Measurements from ENCODE around the gene SPRR5.

Gene SPRR5

GRCh38 chr1:152983234-152983633 lies 36.2 kb downstream of the SPRR5 start:
- DNase-seq (ENCODE audit: low read depth), result no peak

DNA sequence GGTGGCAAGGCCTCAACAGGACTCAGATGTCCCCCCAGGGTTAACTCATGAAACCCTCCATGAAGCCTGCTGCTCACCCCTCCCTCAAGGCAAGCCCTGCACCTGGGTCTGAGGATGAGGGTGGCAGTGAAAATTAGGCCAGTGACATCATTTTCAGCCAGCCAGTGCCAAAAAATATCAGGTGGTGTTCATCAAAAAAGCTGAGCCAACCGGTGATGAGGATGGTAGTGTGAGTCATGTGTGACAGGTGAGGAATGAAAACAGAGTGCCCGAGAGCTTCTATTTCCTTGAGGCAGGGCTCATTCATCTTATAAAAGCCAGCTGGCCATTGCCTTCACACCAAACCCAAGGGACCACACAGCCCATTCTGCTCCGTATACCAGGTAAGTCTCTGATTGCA lies 36.7 kb downstream of the SPRR5 start, which contains the start of gene SPRR1A:
Gene SPRR1A (plus strand): TSS at position 339 of the 400 bp plus-strand sequence. CDS start 1,150 bp downstream, outside the sequence.
- DNase-seq (ENCODE audit: low read depth), result no peak

GRCh38 chr1:152986578-152986977 lies 39.6 kb downstream of the SPRR5 start:
- DNase-seq (ENCODE audit: low read depth), result no peak

DNA sequence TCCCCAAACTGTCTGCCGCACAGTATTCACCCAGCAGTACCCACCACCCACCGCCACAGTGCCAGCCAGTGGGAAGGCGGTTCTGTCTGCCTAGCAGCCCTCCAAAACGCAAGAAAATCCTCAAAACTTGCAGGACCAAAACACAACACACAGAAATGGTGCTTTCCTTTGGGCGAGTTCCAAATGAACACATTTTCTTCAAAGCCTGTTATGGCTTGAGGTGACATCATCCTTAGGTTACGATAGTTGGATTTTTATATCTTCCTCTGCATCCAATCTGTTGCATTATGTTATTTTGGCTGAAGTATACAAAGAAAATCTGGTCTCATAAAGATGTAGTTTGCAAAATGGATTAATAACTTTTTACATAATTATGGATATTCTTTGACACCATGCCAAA lies 46.2 kb downstream of the SPRR5 start:
- no peak for DNase-seq (ENCODE audit: low read depth)

DNA sequence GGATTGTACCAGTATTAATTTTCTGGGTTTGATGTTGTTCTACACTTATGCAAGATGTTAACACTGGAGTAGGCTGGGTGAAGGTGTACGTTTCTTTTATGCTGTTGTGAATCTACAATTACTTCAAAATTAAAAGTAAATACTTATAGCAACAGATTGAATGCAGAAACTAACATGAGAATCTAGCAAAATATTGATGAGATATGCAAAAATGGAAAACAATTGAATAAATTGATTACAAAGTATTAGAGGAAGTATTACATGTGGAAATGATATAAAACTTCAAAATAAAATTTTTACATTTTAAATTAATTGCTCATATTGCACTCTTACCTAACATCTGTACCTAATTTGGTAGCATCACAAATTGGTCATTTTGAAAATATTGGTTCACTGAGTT lies 48.8 kb downstream of the SPRR5 start:
- no peak for DNase-seq (ENCODE audit: low read depth)

DNA sequence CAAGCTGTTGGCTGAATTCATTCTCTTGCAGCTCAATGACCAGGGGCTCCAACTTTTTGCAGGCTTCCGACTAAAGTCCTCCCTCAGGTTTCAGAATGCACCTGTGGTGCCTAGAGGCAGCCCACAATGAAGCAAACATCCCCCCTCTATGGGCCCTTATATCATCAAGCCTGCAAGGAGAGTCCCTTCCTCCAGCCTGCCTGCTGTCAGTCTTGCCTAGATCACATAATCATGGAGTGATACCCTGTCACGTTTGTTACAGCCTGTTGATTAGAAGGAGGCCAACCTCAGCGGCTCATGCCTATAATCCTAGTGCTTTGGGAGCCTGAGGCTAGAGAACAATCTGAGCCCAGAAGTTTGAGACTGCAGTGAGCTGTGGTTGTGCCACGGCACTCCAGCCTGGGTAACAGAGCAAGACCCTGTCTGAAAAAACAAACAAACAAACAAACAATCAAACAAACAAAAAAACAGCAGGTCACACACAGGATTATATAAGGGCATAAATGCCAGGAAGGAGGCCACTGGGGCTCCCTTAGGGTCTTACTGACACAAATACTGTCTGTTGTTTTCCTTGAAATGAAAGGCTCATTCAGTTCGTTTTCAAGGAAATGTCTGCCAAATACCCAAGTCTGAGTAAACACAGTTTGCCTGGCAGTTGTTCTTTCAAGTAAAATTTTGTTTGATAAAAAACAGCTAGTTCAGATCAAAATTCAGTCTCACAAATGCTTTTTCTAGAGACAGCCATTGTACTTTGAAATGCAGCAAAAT lies 49.8 kb downstream of the SPRR5 start:
- no peak for DNase-seq (ENCODE audit: low read depth)

DNA sequence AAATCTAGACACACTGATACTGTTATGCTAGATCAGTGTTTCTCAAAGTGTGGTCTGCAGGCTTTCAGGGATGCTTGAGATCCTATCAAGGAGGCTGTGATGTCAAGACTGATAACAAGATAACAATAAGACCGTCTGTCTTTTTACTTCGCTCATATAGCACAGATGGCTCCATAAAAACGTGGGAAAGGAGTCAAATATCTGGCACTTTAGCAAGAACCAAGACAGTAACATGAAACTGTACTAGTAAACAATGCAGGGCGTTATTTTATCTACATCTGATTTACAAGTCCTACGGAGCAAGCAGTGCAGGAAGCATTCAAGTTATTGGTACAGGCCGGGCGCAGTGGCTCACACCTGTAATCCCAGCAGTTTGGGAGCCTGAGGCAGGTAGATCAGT lies 50.9 kb downstream of the SPRR5 start:
- DNase-seq (ENCODE audit: low read depth), result no peak

DNA sequence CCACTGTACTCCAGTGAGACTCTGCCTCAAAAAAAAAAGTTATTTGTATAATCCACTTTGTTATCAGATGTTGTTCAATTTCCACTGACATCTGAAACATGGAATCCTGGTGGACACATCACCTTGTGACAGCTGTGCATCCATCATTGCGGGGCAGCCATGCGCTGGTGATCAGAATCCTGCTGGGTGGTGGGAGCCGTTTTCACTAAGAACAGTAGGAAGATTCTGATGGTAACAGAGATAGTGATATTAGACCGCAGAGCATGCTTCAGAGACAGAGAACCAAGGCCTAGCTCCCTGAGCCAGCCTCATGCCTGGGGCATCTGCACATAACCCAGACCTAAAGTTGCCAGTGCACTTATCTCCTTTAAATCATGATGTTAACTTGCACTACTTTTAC lies 51.5 kb downstream of the SPRR5 start:
- DNase-seq (ENCODE audit: low read depth), result no peak

Data from fibroblast of the conjunctiva (primary cell).